Loucy (cell line): ENCODE results near the gene TBX5.

Experiments
- H2AFZ ChIP-seq: fragments of 200-600 bp; sonication (generic); 2 replicates; pipeline ENCODE4 v1.6.0; 2016; ENCODE audit warnings: antibody characterized with exemption, mild to moderate bottlenecking, low read length, moderate library complexity
- H3F3A ChIP-seq: fragments of 200-600 bp; 2 replicates; pipeline ENCODE4 v1.6.0; 2016; ENCODE audit warnings: antibody characterized with exemption, low read depth, mild to moderate bottlenecking
- H3K27me3 ChIP-seq: fragments of 200-600 bp; sonication (generic); 2 replicates; pipeline ENCODE4 v1.6.1; 2014; ENCODE audit warnings: low read length, mild to moderate bottlenecking; ENCODE audit not compliant: insufficient read depth, poor library complexity, severe bottlenecking
- H3K36me3 ChIP-seq: fragments of 200-600 bp; sonication (generic); 2 replicates; pipeline ENCODE4 v1.6.1; 2016; ENCODE audit warnings: low read length; ENCODE audit not compliant: insufficient read depth
- H3K4me1 ChIP-seq: fragments of 200-600 bp; sonication (generic); 2 replicates; pipeline ENCODE4 v1.5.1; 2014; ENCODE audit warnings: low read length, mild to moderate bottlenecking; ENCODE audit not compliant: insufficient read depth, poor library complexity, severe bottlenecking
- H3K4me2 ChIP-seq: fragments of 200-600 bp; sonication (generic); 2 replicates; pipeline ENCODE4 v1.6.0; 2014; ENCODE audit warnings: antibody characterized with exemption, low read length, low read depth, mild to moderate bottlenecking; ENCODE audit not compliant: poor library complexity, severe bottlenecking
- H3K4me3 ChIP-seq: fragments of 200-600 bp; sonication (generic); 2 replicates; pipeline ENCODE4 v1.5.1; 2014; ENCODE audit warnings: low read length, mild to moderate bottlenecking, mixed read lengths; ENCODE audit not compliant: poor library complexity, severe bottlenecking
- H3K79me2 ChIP-seq: fragments of 200-600 bp; sonication (generic); 2 replicates; pipeline ENCODE4 v1.6.1; 2014; ENCODE audit warnings: low read length; ENCODE audit not compliant: insufficient read depth
- H3K9ac ChIP-seq: fragments of 200-600 bp; sonication (generic); 2 replicates; pipeline ENCODE4 v1.6.0; 2014; ENCODE audit warnings: mild to moderate bottlenecking, low read depth, low read length, moderate library complexity; ENCODE audit not compliant: poor library complexity, severe bottlenecking
- H3K9me2 ChIP-seq: fragments of 200-600 bp; sonication (generic); replicated peaks from 2 replicates; pipeline ENCODE4 v1.6.1; 2016; ENCODE audit warnings: low read depth, low read length, mixed read lengths
- H3K9me3 ChIP-seq: fragments of 200-600 bp; sonication (generic); 2 replicates; pipeline ENCODE4 v1.6.1; 2014; ENCODE audit warnings: mild to moderate bottlenecking, antibody characterized with exemption, low read length, low read depth; ENCODE audit not compliant: insufficient read depth
- H4K20me1 ChIP-seq: fragments of 200-600 bp; sonication (generic); 2 replicates; pipeline ENCODE4 v1.6.0; 2014; ENCODE audit warnings: antibody characterized with exemption, low read length, mild to moderate bottlenecking; ENCODE audit not compliant: insufficient read depth, poor library complexity, severe bottlenecking
- EZH2phosphoT487 ChIP-seq: fragments of 200-600 bp; IDR thresholded peaks from 2 replicates; pipeline ENCODE4 v1.6.1; 2018; ENCODE audit warnings: antibody characterized with exemption, mild to moderate bottlenecking, moderate library complexity, borderline replicate concordance
- TF ChIP-seq, protein P1 (sequence below): fragments of 200-600 bp; sonication (generic); conservative IDR thresholded peaks from 2 replicates; pipeline ENCODE4 v1.5.1; 2014; ENCODE audit warnings: mild to moderate bottlenecking, antibody characterized with exemption, low read length

Gene TBX5

GRCh38 chr12:114415525-114415868 lies 9.6 kb upstream of the TBX5 start:
- no peaks in the 10 kb centered on the region for H3F3A ChIP-seq
- H3K9me2 ChIP-seq: no peaks in the 10 kb centered on the region
- no peaks in the 10 kb centered on the region for H3K79me2 ChIP-seq
- H3K9ac ChIP-seq: no peak overlapping the region
- no peaks in the 10 kb centered on the region for H4K20me1 ChIP-seq
- TF ChIP-seq, protein P1, sequence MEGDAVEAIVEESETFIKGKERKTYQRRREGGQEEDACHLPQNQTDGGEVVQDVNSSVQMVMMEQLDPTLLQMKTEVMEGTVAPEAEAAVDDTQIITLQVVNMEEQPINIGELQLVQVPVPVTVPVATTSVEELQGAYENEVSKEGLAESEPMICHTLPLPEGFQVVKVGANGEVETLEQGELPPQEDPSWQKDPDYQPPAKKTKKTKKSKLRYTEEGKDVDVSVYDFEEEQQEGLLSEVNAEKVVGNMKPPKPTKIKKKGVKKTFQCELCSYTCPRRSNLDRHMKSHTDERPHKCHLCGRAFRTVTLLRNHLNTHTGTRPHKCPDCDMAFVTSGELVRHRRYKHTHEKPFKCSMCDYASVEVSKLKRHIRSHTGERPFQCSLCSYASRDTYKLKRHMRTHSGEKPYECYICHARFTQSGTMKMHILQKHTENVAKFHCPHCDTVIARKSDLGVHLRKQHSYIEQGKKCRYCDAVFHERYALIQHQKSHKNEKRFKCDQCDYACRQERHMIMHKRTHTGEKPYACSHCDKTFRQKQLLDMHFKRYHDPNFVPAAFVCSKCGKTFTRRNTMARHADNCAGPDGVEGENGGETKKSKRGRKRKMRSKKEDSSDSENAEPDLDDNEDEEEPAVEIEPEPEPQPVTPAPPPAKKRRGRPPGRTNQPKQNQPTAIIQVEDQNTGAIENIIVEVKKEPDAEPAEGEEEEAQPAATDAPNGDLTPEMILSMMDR: no peak
- TF ChIP-seq EZH2phosphoT487: no peak
- no peaks in the 10 kb centered on the region for H3K36me3 ChIP-seq
- H3K4me1 ChIP-seq: no peaks in the 10 kb centered on the region
- H3K27me3 ChIP-seq: no peaks in the 10 kb centered on the region
- no peak overlapping the region for H3K4me2 ChIP-seq
- peaks cover 2% of the 10 kb centered on the region; the same call in 1 of the 2 replicates for H3K9me3 ChIP-seq
- H2AFZ ChIP-seq: no peak overlapping the region
- no peak overlapping the region for H3K4me3 ChIP-seq

- Histone ChIP-seq H3K4me3 (no peak overlapping the region), H3K36me3 (no peaks in the 10 kb centered on the region), H3F3A (no peaks in the 10 kb centered on the region), H3K9ac (no peak overlapping the region), H2AFZ (no peak overlapping the region), H3K4me1 (no peaks in the 10 kb centered on the region), H3K4me2 (no peak overlapping the region), H3K79me2 (no peaks in the 10 kb centered on the region), H3K9me2 (no peaks in the 10 kb centered on the region), H3K27me3 (no peaks in the 10 kb centered on the region), H4K20me1 (no peaks in the 10 kb centered on the region), H3K9me3 (peaks cover 2% of the 10 kb centered on the region; the same call in 1 of the 2 replicates)
- TF ChIP-seq, protein P1: no peak
- no peak for TF ChIP-seq EZH2phosphoT487
Measured at GRCh38 chr12:114414866-114415524, 9.1 kb upstream of the TBX5 start.

DNA sequence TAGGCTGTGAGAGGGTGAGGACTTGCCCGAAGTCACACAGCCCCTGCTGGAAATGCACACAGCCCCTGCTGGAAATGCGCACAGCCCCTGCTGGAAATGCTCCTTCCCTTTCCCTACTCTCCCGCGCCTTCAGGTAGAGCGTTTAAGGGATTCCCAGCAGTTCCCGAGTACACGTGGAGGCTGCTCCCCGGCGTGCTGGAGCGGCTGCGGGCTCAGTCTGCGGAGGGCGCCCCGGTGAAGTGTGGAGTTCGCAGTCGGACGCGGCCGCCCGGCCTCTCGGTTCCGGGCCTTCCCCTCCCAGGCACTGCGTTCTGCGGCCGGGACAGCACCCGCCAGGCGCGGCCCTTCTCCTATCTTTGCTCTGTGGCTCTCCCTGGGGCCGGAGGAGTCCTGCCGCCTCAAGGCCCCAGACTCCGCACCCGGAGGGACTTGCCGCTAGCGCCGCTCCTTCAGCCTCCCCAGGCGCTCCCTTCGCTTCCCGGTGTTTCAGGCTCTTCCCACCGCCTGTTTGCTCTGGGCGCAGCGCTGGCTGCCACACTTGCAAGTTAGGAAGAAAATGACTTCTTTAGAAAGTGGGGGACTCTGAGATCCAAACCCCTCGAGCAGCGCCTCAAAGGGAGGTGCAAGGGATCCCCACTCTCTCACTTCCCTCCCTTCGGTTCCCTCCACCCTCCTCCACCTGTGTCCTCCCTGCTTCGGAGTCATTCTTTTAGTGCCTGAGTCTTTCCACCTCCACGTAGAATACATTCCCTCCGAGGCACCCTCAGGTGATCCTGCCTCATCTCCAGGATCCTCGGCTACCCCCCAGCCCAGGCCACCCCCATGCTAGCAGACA lies 8.3 kb upstream of the TBX5 start:
- Histone ChIP-seq H3K9me2 (no peaks in the 10 kb centered on the region), H3K36me3 (no peaks in the 10 kb centered on the region), H4K20me1 (no peaks in the 10 kb centered on the region), H3K4me2 (no peak overlapping the region), H2AFZ (no peak overlapping the region), H3K9ac (no peak overlapping the region), H3K4me1 (no peaks in the 10 kb centered on the region), H3K79me2 (no peaks in the 10 kb centered on the region), H3K4me3 (no peak overlapping the region), H3K9me3 (peaks cover 2% of the 10 kb centered on the region; the same call in 1 of the 2 replicates), H3F3A (no peaks in the 10 kb centered on the region), H3K27me3 (no peaks in the 10 kb centered on the region)
- TF ChIP-seq, protein P1: no peak
- TF ChIP-seq EZH2phosphoT487: no peak
